GM18508 (cell line): ENCODE measurements around the gene BCL10.

Experiments used
- ATAC-seq: cut with Tn5 transposase; IDR thresholded peaks from one replicate; pipeline ENCODE4 v1.9.1; 2021; ENCODE audit warnings: moderate number of reproducible peaks; ENCODE audit not compliant: insufficient read depth, unreplicated experiment

Gene BCL10

GRCh38 chr1:85276215-85276977, at the start of gene BCL10:
Gene BCL10, minus strand, starts transcription at chr1:85276632. Its CDS starts 280 bp downstream, at chr1:85276352.
- peak; percentile 82 for ATAC-seq

- no peak for ATAC-seq
Measured at GRCh38 chr1:85325920-85326319, 49.5 kb upstream of the BCL10 start.

GRCh38 chr1:85323770-85324169, 47.3 kb upstream of the BCL10 start:
- no peak for ATAC-seq

- no peak for ATAC-seq
Measured at GRCh38 chr1:85322655-85323054, 46.2 kb upstream of the BCL10 start.

- peak; percentile 68 for ATAC-seq
Measured at GRCh38 chr1:85321237-85321964, 45.0 kb upstream of the BCL10 start.

GRCh38 chr1:85320371-85321131, 44.1 kb upstream of the BCL10 start:
- no peak for ATAC-seq

- ATAC-seq: no peak
Measured at GRCh38 chr1:85319931-85320330, 43.5 kb upstream of the BCL10 start.

GRCh38 chr1:85319491-85319890, 43.1 kb upstream of the BCL10 start:
- no peak for ATAC-seq

- ATAC-seq: no peak
Measured at GRCh38 chr1:85318217-85318616, 41.8 kb upstream of the BCL10 start.

GRCh38 chr1:85317560-85317959, 41.1 kb upstream of the BCL10 start:
- no peak for ATAC-seq

- ATAC-seq: no peak
Measured at GRCh38 chr1:85316321-85316720, 39.9 kb upstream of the BCL10 start.

- no peak for ATAC-seq
Measured at GRCh38 chr1:85315789-85316188, 39.4 kb upstream of the BCL10 start.

- no peak for ATAC-seq
Measured at GRCh38 chr1:85314726-85315125, 38.3 kb upstream of the BCL10 start.

- ATAC-seq: no peak
Measured at GRCh38 chr1:85313888-85314696, 37.7 kb upstream of the BCL10 start.

GRCh38 chr1:85311818-85312217, 35.4 kb upstream of the BCL10 start:
- ATAC-seq: no peak

GRCh38 chr1:85308833-85309350, 32.5 kb upstream of the BCL10 start:
- no peak for ATAC-seq

- ATAC-seq: peak; percentile 64
Measured at GRCh38 chr1:85307987-85308832, 31.8 kb upstream of the BCL10 start.

- no peak for ATAC-seq
Measured at GRCh38 chr1:85306236-85306635, 29.8 kb upstream of the BCL10 start.
